ENCODE results near the gene ACAD10. TPM values are rescaled to one million over a fixed set of nuclear protein-coding genes. Genes with fewer than 3 reads are reported as not detected.

Gene ACAD10
- total RNA-seq, 1 experiment from 2014 or later = 32.9 TPM

DNA sequence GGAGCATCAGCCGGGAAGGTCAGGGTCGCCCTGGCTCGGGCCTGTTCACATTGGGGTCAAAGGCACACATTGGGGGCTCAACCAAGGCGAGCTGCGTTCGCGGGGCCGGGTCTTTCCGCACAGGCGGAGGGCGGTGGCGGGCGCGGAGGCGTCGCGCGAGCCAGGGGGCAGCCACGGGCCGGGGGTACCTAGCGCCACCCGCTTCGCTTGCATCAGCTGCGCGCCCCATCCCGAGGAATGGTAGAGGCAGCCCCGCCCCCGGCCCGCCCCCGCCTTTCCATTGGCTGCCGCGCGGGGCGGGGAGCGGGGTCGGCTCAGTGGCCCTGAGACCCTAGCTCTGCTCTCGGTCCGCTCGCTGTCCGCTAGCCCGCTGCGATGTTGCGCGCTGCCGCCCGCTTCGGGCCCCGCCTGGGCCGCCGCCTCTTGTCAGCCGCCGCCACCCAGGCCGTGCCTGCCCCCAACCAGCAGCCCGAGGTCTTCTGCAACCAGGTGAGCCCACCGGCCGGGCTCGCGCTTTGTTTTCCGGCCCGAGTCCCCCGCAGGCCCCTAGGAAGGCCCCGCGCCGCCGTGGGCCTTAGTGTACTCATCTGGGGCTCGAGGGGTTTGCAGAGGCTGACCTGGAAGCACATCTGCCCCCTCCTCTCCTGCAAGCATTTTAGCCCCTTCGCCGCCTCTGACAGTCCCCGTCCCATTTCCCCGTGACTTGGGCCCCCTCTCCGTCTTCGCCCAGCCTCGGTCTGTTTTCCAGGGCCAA lies 80.9 kb downstream of the ACAD10 start, which contains the start of gene ALDH2:
TSS of gene ALDH2 (plus strand) at position 326 of the 754 bp plus-strand sequence. CDS start at position 376, 50 bp downstream.
- Histone ChIP-seq H3K9me3 (ENCODE audit: low read depth, low read length, poor library complexity, severe bottlenecking) (no peaks in the 10 kb centered on the region), H3K36me3 (ENCODE audit: insufficient read depth, low read length, poor library complexity, severe bottlenecking) (no peaks in the 10 kb centered on the region), H3K4me3 (ENCODE audit: low read depth, low read length, poor library complexity, severe bottlenecking) (peak within 1 kb of the TSS; percentile 87), H3K27ac (ENCODE audit: low read depth, low read length, poor library complexity, severe bottlenecking) (peak within 1 kb of the TSS; percentile 73), H3K27me3 (replicated peaks; ENCODE audit: insufficient read depth, low read depth, low read length, poor library complexity) (no peaks in the 10 kb centered on the region), H3K4me1 (ENCODE audit: insufficient read depth, low read length, poor library complexity, severe bottlenecking) (peaks cover 6% of the 10 kb centered on the region)
- intact Hi-C loops (cut with micrococcal nuclease; ENCODE audit: unreplicated experiment) = loop anchor here (5.0 kb wide), 1 partner anchor 46 kb away; no protein-coding TSS in a partner anchor
- ChIA-PET CTCF (interaction anchor here (0.5 kb wide), 1 partner anchor 314 kb away, joined by 6 read pairs; no protein-coding TSS in a partner anchor), POLR2A (ENCODE audit: low non-redundant PET) (interaction anchor here (0.7 kb wide), 1 partner anchor 27 kb away, joined by 3 read pairs; no protein-coding TSS in a partner anchor)
- no TSS peak for BruUV-seq (replicated peaks)
- no peak for TF ChIP-seq EZH2 (IDR thresholded peaks at IDR 0.05; ENCODE audit: borderline replicate concordance, low read depth, low read length, poor library complexity, severe bottlenecking)
- TF ChIP-seq, protein P1, sequence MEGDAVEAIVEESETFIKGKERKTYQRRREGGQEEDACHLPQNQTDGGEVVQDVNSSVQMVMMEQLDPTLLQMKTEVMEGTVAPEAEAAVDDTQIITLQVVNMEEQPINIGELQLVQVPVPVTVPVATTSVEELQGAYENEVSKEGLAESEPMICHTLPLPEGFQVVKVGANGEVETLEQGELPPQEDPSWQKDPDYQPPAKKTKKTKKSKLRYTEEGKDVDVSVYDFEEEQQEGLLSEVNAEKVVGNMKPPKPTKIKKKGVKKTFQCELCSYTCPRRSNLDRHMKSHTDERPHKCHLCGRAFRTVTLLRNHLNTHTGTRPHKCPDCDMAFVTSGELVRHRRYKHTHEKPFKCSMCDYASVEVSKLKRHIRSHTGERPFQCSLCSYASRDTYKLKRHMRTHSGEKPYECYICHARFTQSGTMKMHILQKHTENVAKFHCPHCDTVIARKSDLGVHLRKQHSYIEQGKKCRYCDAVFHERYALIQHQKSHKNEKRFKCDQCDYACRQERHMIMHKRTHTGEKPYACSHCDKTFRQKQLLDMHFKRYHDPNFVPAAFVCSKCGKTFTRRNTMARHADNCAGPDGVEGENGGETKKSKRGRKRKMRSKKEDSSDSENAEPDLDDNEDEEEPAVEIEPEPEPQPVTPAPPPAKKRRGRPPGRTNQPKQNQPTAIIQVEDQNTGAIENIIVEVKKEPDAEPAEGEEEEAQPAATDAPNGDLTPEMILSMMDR (conservative IDR thresholded peaks at IDR 0.05; ENCODE audit: low read depth, low read length) = no peak; the same call in 1 of the 2 replicates
- DNase-seq (ENCODE audit: low spot score) = peak; percentile 70

DNA sequence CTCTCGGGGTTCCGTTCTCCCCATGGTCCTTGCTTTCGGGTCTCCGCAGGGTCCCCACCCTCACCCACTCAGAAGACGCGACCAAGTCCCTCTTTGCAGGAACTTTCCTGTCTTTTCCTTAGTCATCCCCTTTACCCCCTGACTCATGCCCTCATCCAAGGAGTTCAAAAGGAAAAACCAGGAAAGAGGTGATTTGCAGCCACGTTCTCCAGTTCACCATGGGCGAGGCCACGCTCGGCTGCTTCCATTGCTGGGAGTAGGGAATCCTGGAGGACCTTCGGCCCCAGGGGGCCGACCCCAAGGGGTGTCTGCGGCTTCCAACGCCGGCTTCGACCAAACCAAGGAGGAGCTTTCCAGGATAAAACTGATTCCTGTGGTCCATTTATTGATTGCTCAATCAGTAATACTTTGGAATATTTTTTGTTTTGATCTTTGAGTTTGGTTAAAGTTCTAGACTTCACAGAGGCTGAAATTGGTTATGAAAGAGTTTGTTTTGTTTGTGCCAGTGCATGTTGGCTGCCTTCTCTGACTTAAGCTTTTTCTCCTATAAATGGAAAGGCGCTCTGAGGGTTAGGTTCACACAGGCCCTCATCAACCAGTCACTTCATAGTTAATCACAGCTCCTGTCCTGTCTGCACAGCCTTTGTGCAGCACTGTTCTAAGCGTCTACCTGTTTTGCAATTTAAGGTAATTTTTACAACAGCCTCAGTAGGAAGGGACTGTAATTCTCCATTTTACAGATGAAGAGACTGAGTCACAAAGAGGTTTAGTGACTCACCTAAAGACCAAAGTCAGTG lies 81.7 kb downstream of the ACAD10 start:
- DNase-seq (ENCODE audit: low spot score) = no peak
- intact Hi-C loops (cut with micrococcal nuclease; ENCODE audit: unreplicated experiment) = loop anchor here (5.0 kb wide), 1 partner anchor 45 kb away; no protein-coding TSS in a partner anchor
- Histone ChIP-seq H3K27ac (ENCODE audit: low read depth, low read length, poor library complexity, severe bottlenecking) (peak overlapping the region; percentile 73), H3K4me3 (ENCODE audit: low read depth, low read length, poor library complexity, severe bottlenecking) (peak overlapping the region; percentile 87), H3K27me3 (replicated peaks; ENCODE audit: insufficient read depth, low read depth, low read length, poor library complexity) (no peaks in the 10 kb centered on the region), H3K4me1 (ENCODE audit: insufficient read depth, low read length, poor library complexity, severe bottlenecking) (peaks cover 6% of the 10 kb centered on the region), H3K36me3 (ENCODE audit: insufficient read depth, low read length, poor library complexity, severe bottlenecking) (no peaks in the 10 kb centered on the region), H3K9me3 (ENCODE audit: low read depth, low read length, poor library complexity, severe bottlenecking) (no peaks in the 10 kb centered on the region)
- ChIA-PET CTCF (no interaction called here), POLR2A (ENCODE audit: low non-redundant PET) (no interaction called here)
- BruUV-seq (replicated peaks) = TSS peak; percentile 65
- TF ChIP-seq EZH2 (IDR thresholded peaks at IDR 0.05; ENCODE audit: borderline replicate concordance, low read depth, low read length, poor library complexity, severe bottlenecking) = no peak
- TF ChIP-seq, protein P1 (conservative IDR thresholded peaks at IDR 0.05; ENCODE audit: low read depth, low read length) = no peak

DNA sequence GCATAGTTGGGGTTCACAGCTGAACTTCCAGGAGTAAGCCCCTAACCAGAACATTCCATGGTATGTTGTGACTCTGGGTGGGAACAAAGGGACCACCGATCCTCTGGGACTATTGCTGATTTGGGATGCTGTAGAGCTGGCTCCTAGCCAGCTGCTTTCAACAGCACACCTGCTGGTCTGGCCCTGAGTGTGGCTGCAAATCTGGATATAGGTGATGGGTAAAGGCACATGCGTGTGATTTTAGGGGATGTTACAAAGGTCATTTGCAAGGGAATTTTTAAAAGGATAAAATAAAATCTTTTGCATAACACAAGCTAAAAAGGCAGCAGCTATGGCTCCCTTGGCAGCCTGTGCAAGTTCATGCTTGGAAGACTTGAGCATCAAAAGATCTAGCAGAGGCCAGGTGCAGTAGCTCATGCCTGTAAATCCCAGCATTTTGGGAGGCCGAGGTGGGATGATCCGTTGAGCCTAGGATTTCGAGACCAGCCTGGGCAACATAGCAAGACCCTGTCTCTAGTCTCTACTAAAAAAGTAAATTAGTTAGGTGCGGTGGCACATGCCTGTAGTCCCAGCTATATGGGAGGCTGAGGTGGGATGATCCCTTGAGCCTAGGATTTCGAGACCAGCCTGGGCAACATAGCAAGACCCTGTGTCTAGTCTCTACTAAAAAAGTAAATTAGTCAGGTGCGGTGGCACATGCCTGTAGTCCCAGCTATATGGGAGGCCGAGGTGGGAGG lies 82.5 kb downstream of the ACAD10 start:
- Histone ChIP-seq H3K27me3 (replicated peaks; ENCODE audit: insufficient read depth, low read depth, low read length, poor library complexity) (no peaks in the 10 kb centered on the region), H3K4me1 (ENCODE audit: insufficient read depth, low read length, poor library complexity, severe bottlenecking) (peaks cover 6% of the 10 kb centered on the region), H3K9me3 (ENCODE audit: low read depth, low read length, poor library complexity, severe bottlenecking) (no peaks in the 10 kb centered on the region), H3K4me3 (ENCODE audit: low read depth, low read length, poor library complexity, severe bottlenecking) (peak overlapping the region; percentile 87), H3K36me3 (ENCODE audit: insufficient read depth, low read length, poor library complexity, severe bottlenecking) (no peaks in the 10 kb centered on the region), H3K27ac (ENCODE audit: low read depth, low read length, poor library complexity, severe bottlenecking) (no peak overlapping the region)
- intact Hi-C loops (cut with micrococcal nuclease; ENCODE audit: unreplicated experiment) = loop anchor here (5.0 kb wide), 1 partner anchor 44 kb away; no protein-coding TSS in a partner anchor
- ChIA-PET CTCF (no interaction called here), POLR2A (ENCODE audit: low non-redundant PET) (no interaction called here)
- no peak for DNase-seq (ENCODE audit: low spot score)
- TF ChIP-seq, protein P1 (conservative IDR thresholded peaks at IDR 0.05; ENCODE audit: low read depth, low read length) = no peak
- no peak for TF ChIP-seq EZH2 (IDR thresholded peaks at IDR 0.05; ENCODE audit: borderline replicate concordance, low read depth, low read length, poor library complexity, severe bottlenecking)
- no TSS peak for BruUV-seq (replicated peaks)

Data from A673 (cell line).